Neural cell (in vitro differentiated cells): Measurements from ENCODE around the gene CD48. TPM values are rescaled to one million over a fixed set of nuclear protein-coding genes. Genes with fewer than 3 reads are reported as not detected.

ENCODE experiments used
- H2AFZ ChIP-seq: fragments of 200-600, 300-800 bp; sonication (generic), shearing (Covaris generic); 2 replicates; pipeline ENCODE4 v1.6.0; 2014; ENCODE audit warnings: low read depth, mild to moderate bottlenecking, antibody characterized with exemption, low read length, moderate library complexity
- H3F3A ChIP-seq: fragments of 200-600 bp; shearing (Covaris generic); 2 replicates; pipeline ENCODE4 v1.6.1; 2016; ENCODE audit warnings: mild to moderate bottlenecking, moderate library complexity, mixed read lengths, antibody characterized with exemption, low read length; ENCODE audit not compliant: insufficient read depth, poor library complexity, severe bottlenecking
- H3K27ac ChIP-seq: fragments of 200-600, 300-800 bp; sonication (generic), shearing (Covaris generic); 2 replicates; pipeline ENCODE4 v1.5.1; 2014; ENCODE audit warnings: mild to moderate bottlenecking, low read length, moderate library complexity
- H3K27me3 ChIP-seq: fragments of 300-800, 200-600 bp; sonication (generic), shearing (Covaris generic); 2 replicates; pipeline ENCODE4 v1.6.0; 2014; ENCODE audit warnings: mild to moderate bottlenecking, low read depth, low read length, moderate library complexity; ENCODE audit not compliant: insufficient read depth
- H3K36me3 ChIP-seq: fragments of 300-800, 200-600 bp; sonication (generic), shearing (Covaris generic); 2 replicates; pipeline ENCODE4 v1.5.1; 2014; ENCODE audit warnings: mild to moderate bottlenecking, antibody characterized with exemption, low read length, moderate library complexity; ENCODE audit not compliant: insufficient read depth
- H3K4me2 ChIP-seq: fragments of 300-800, 200-600 bp; sonication (generic), shearing (Covaris generic); 2 replicates; pipeline ENCODE4 v1.6.0; 2014; ENCODE audit warnings: mild to moderate bottlenecking, low read length
- H3K4me3 ChIP-seq: fragments of 300-800, 200-600 bp; sonication (generic), shearing (Covaris generic); 2 replicates; pipeline ENCODE4 v1.5.1; 2014; ENCODE audit warnings: mild to moderate bottlenecking, low read length, moderate library complexity
- H3K79me2 ChIP-seq: fragments of 200-600 bp; shearing (Covaris generic); replicated peaks from 2 replicates; pipeline ENCODE4 v1.6.0; 2014; ENCODE audit warnings: mild to moderate bottlenecking, low read length, moderate library complexity; ENCODE audit not compliant: insufficient read depth
- H3K9ac ChIP-seq: fragments of 300-800, 200-600 bp; sonication (generic), shearing (Covaris generic); 2 replicates; pipeline ENCODE4 v1.6.1; 2016; ENCODE audit warnings: mild to moderate bottlenecking, low read length, mixed read lengths
- H3K9me2 ChIP-seq: fragments of 200-600 bp; shearing (Covaris generic); 2 replicates; pipeline ENCODE4 v1.6.1; 2016; ENCODE audit warnings: mild to moderate bottlenecking, low read length, mixed read lengths; ENCODE audit not compliant: insufficient read depth
- H3K9me3 ChIP-seq: fragments of 200-600, 300-800 bp; sonication (generic), shearing (Covaris generic); 2 replicates; pipeline ENCODE4 v1.6.1; 2016; ENCODE audit warnings: mild to moderate bottlenecking, mixed run types, low read length, moderate library complexity, mixed read lengths
- H4K20me1 ChIP-seq: fragments of 200-600 bp; shearing (Covaris generic); 2 replicates; pipeline ENCODE4 v1.6.1; 2016; ENCODE audit warnings: mild to moderate bottlenecking, mixed run types; ENCODE audit not compliant: insufficient read depth
- EP300 ChIP-seq: fragments of 450-650 bp; conservative IDR thresholded peaks from 2 replicates; pipeline ENCODE4 v1.6.1; 2014; ENCODE audit warnings: antibody characterized with exemption, mild to moderate bottlenecking, moderate library complexity; ENCODE audit not compliant: poor library complexity, severe bottlenecking
- EZH2 ChIP-seq: fragments of 200-600, 300-800 bp; shearing (Covaris generic), sonication (generic); IDR thresholded peaks from 2 replicates; pipeline ENCODE4 v1.6.1; 2014; ENCODE audit warnings: antibody characterized with exemption, low read length, borderline replicate concordance, mild to moderate bottlenecking; ENCODE audit not compliant: insufficient read depth, poor library complexity, severe bottlenecking
- MXI1 ChIP-seq: fragments of 450-650 bp; conservative IDR thresholded peaks from 2 replicates; pipeline ENCODE4 v1.6.1; 2014; ENCODE audit warnings: antibody characterized with exemption, mild to moderate bottlenecking; ENCODE audit not compliant: poor library complexity, severe bottlenecking
- POLR2AphosphoS5 ChIP-seq: IDR thresholded peaks from 2 replicates; pipeline ENCODE4 v1.6.1; 2012
- RAD21 ChIP-seq: fragments of 450-650 bp; conservative IDR thresholded peaks from 2 replicates; pipeline ENCODE4 v1.6.1; 2014; ENCODE audit warnings: antibody characterized with exemption, mild to moderate bottlenecking, moderate library complexity
- SMC3 ChIP-seq: fragments of 450-650 bp; conservative IDR thresholded peaks from 2 replicates; pipeline ENCODE4 v1.6.1; 2014; ENCODE audit warnings: antibody characterized with exemption, mild to moderate bottlenecking, moderate library complexity; ENCODE audit not compliant: poor library complexity
- TAF1 ChIP-seq: IDR thresholded peaks from 2 replicates; pipeline ENCODE4 v1.6.1; 2012; ENCODE audit warnings: low read depth
- polyA plus RNA-seq: library from polyadenylated mRNA; depleted of rRNA; stranded (reverse); fragments of >200 nt; gene quantifications from 2 replicates; pipeline ENCODE4 v1.2.3, GENCODE V29; 2014
- TF ChIP-seq, protein P1 (sequence below): fragments of 450-650 bp; IDR thresholded peaks from 2 replicates; pipeline ENCODE4 v1.5.1; 2014; ENCODE audit warnings: antibody characterized with exemption, mild to moderate bottlenecking, moderate library complexity; ENCODE audit not compliant: poor library complexity, severe bottlenecking
- TF ChIP-seq, protein P2 (sequence below): IDR thresholded peaks from 2 replicates; pipeline ENCODE4 v1.6.1; 2012; ENCODE audit warnings: borderline replicate concordance

CD48 gene
- polyA plus RNA-seq, 1 donor from 2014 or later: not detected

DNA sequence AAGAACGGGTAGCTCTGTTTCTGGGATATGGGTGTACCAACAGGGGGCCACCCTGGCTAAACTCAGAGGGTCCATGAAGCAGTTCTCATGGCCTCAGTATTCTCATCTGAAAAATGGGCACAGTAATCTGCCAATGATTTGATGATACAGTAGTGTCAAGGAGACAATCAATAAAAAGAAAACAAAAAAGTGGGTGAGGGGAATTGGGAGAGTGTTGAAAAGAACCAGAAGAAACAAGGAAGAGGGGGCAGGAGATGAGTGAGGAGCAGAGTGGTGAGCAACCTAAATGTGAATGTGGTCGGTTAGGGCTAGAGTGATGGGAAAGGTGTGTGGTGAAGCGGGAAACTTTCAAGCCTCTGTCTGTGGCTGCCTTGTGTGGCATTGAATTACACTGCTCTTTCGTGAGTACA lies 29.5 kb upstream of the CD48 start:
- H3K4me2 ChIP-seq: no peak overlapping the region
- H2AFZ ChIP-seq: no peak overlapping the region
- no peaks in the 10 kb centered on the region for H3K79me2 ChIP-seq
- H4K20me1 ChIP-seq: no peaks in the 10 kb centered on the region
- H3K27me3 ChIP-seq: no peaks in the 10 kb centered on the region
- no peaks in the 10 kb centered on the region for H3K9me3 ChIP-seq
- H3K9ac ChIP-seq: no peak overlapping the region
- H3K9me2 ChIP-seq: no peaks in the 10 kb centered on the region
- TF ChIP-seq, protein P1, sequence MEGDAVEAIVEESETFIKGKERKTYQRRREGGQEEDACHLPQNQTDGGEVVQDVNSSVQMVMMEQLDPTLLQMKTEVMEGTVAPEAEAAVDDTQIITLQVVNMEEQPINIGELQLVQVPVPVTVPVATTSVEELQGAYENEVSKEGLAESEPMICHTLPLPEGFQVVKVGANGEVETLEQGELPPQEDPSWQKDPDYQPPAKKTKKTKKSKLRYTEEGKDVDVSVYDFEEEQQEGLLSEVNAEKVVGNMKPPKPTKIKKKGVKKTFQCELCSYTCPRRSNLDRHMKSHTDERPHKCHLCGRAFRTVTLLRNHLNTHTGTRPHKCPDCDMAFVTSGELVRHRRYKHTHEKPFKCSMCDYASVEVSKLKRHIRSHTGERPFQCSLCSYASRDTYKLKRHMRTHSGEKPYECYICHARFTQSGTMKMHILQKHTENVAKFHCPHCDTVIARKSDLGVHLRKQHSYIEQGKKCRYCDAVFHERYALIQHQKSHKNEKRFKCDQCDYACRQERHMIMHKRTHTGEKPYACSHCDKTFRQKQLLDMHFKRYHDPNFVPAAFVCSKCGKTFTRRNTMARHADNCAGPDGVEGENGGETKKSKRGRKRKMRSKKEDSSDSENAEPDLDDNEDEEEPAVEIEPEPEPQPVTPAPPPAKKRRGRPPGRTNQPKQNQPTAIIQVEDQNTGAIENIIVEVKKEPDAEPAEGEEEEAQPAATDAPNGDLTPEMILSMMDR: no peak
- TF ChIP-seq EZH2 (no peak), MXI1 (no peak), POLR2AphosphoS5 (no peak), SMC3 (no peak), TAF1 (no peak), EP300 (no peak), RAD21 (no peak)
- TF ChIP-seq, protein P2, sequence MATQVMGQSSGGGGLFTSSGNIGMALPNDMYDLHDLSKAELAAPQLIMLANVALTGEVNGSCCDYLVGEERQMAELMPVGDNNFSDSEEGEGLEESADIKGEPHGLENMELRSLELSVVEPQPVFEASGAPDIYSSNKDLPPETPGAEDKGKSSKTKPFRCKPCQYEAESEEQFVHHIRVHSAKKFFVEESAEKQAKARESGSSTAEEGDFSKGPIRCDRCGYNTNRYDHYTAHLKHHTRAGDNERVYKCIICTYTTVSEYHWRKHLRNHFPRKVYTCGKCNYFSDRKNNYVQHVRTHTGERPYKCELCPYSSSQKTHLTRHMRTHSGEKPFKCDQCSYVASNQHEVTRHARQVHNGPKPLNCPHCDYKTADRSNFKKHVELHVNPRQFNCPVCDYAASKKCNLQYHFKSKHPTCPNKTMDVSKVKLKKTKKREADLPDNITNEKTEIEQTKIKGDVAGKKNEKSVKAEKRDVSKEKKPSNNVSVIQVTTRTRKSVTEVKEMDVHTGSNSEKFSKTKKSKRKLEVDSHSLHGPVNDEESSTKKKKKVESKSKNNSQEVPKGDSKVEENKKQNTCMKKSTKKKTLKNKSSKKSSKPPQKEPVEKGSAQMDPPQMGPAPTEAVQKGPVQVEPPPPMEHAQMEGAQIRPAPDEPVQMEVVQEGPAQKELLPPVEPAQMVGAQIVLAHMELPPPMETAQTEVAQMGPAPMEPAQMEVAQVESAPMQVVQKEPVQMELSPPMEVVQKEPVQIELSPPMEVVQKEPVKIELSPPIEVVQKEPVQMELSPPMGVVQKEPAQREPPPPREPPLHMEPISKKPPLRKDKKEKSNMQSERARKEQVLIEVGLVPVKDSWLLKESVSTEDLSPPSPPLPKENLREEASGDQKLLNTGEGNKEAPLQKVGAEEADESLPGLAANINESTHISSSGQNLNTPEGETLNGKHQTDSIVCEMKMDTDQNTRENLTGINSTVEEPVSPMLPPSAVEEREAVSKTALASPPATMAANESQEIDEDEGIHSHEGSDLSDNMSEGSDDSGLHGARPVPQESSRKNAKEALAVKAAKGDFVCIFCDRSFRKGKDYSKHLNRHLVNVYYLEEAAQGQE: no peak
- H3F3A ChIP-seq: no peaks in the 10 kb centered on the region
- H3K36me3 ChIP-seq: no peaks in the 10 kb centered on the region
- no peak overlapping the region for H3K4me3 ChIP-seq
- H3K27ac ChIP-seq: no peak overlapping the region

DNA sequence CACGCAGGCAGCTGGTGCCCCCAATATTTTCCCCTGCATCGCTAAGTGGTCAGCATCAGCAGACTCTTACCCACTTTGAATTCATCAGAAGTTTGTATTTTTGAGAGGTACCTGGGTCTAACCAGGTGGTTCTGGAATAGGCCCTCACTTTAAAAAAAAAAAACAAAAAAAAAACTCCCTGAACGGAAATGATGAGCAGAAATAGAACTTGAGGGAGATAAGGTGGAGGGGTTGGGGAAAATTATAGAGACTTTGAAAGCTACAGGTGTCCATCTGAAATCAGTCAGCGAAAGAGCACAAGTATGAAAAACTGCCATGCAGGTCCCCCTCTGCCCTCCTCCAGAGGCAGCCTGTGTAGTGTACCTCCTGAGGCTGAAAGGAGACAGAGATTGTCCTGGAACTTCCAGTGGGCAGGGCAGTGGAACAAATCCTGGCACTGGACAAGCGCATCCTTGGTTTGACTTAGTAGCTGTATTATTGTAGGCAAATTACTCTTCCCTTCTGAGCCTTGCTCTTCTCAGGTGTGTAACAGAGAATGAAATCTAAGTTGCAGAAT lies 28.6 kb upstream of the CD48 start:
- no peaks in the 10 kb centered on the region for H3K27me3 ChIP-seq
- H3K9me2 ChIP-seq: no peaks in the 10 kb centered on the region
- H4K20me1 ChIP-seq: no peaks in the 10 kb centered on the region
- no peaks in the 10 kb centered on the region for H3F3A ChIP-seq
- no peaks in the 10 kb centered on the region for H3K36me3 ChIP-seq
- no peaks in the 10 kb centered on the region for H3K9me3 ChIP-seq
- H3K79me2 ChIP-seq: no peaks in the 10 kb centered on the region
- H3K9ac ChIP-seq: no peak overlapping the region
- H3K27ac ChIP-seq: no peak overlapping the region
- no peak overlapping the region for H3K4me3 ChIP-seq
- no peak overlapping the region for H3K4me2 ChIP-seq
- TF ChIP-seq POLR2AphosphoS5 (no peak), RAD21 (no peak)
- TF ChIP-seq, protein P1: no peak
- TF ChIP-seq, protein P2: no peak
- H2AFZ ChIP-seq: no peak overlapping the region
